ENCODE measurements around the gene NRG3.

DNA sequence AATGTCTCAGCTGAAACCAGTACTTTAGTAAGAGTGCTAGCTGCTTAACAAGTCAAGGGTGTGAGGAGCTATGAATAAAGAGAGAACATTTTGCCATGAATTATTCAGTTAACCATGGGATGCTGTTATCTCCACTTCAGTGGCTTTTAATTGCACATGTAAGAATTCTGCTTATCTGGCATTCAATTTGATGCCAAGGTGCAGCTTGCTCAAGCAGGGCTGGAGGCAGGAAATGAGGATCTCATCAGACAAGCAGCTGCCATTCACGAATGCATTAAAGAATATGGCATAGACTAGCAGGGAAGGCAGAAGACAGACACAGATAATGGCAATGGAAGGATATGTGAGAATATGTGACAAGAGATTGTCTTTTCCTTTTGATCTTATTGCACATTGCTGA is 697.8 kb downstream of the NRG3 start:
- TF ChIP-seq POLR2AphosphoS5 (IDR thresholded peaks at IDR 0.05; ENCODE audit: low read depth) (no peak), GABPA (IDR thresholded peaks at IDR 0.05; ENCODE audit: low read depth) (no peak)
- TF ChIP-seq, protein P1, sequence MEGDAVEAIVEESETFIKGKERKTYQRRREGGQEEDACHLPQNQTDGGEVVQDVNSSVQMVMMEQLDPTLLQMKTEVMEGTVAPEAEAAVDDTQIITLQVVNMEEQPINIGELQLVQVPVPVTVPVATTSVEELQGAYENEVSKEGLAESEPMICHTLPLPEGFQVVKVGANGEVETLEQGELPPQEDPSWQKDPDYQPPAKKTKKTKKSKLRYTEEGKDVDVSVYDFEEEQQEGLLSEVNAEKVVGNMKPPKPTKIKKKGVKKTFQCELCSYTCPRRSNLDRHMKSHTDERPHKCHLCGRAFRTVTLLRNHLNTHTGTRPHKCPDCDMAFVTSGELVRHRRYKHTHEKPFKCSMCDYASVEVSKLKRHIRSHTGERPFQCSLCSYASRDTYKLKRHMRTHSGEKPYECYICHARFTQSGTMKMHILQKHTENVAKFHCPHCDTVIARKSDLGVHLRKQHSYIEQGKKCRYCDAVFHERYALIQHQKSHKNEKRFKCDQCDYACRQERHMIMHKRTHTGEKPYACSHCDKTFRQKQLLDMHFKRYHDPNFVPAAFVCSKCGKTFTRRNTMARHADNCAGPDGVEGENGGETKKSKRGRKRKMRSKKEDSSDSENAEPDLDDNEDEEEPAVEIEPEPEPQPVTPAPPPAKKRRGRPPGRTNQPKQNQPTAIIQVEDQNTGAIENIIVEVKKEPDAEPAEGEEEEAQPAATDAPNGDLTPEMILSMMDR (IDR thresholded peaks at IDR 0.05; ENCODE audit: insufficient read depth, low read length): no peak
- TF ChIP-seq, protein P2, sequence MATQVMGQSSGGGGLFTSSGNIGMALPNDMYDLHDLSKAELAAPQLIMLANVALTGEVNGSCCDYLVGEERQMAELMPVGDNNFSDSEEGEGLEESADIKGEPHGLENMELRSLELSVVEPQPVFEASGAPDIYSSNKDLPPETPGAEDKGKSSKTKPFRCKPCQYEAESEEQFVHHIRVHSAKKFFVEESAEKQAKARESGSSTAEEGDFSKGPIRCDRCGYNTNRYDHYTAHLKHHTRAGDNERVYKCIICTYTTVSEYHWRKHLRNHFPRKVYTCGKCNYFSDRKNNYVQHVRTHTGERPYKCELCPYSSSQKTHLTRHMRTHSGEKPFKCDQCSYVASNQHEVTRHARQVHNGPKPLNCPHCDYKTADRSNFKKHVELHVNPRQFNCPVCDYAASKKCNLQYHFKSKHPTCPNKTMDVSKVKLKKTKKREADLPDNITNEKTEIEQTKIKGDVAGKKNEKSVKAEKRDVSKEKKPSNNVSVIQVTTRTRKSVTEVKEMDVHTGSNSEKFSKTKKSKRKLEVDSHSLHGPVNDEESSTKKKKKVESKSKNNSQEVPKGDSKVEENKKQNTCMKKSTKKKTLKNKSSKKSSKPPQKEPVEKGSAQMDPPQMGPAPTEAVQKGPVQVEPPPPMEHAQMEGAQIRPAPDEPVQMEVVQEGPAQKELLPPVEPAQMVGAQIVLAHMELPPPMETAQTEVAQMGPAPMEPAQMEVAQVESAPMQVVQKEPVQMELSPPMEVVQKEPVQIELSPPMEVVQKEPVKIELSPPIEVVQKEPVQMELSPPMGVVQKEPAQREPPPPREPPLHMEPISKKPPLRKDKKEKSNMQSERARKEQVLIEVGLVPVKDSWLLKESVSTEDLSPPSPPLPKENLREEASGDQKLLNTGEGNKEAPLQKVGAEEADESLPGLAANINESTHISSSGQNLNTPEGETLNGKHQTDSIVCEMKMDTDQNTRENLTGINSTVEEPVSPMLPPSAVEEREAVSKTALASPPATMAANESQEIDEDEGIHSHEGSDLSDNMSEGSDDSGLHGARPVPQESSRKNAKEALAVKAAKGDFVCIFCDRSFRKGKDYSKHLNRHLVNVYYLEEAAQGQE (IDR thresholded peaks at IDR 0.05; ENCODE audit: insufficient replicate concordance, low read depth): no peak
